A673 (cell line): ENCODE measurements around the gene FBN1.

Experiments used
- EZH2 ChIP-seq: fragments of 200-600 bp; sonication (generic); IDR thresholded peaks from 2 replicates; pipeline ENCODE4 v1.6.1; 2017; ENCODE audit warnings: borderline replicate concordance, low read depth, mild to moderate bottlenecking, mixed read lengths, antibody characterized with exemption, low read length; ENCODE audit not compliant: poor library complexity, severe bottlenecking
- TF ChIP-seq, protein P1 (sequence below): fragments of 300-800, 200-600 bp; sonication (generic); conservative IDR thresholded peaks from 2 replicates; pipeline ENCODE4 v1.5.1; 2017; ENCODE audit warnings: low read depth, mild to moderate bottlenecking, antibody characterized with exemption, low read length, moderate library complexity, mixed read lengths

DNA sequence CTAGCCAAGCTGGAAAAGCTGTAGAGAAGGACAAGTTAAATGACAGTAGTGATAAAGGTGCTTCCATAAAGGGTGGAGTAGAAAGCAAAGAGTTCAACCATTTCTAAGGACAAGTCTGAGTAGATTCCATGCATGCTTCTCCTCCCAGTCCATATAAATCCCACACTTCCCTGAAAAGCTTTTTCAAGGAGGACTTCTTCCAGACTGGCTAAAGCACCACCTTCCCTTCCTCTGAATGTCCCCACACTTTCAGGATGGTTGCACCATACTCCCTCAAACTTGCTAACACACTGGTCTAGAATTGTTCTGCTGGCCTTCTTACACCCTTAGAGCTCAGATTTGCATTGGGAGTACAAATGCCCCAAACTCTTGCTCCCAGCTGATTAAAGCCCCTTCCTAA lies 40.9 kb downstream of the FBN1 start:
- TF ChIP-seq EZH2 = no peak
- TF ChIP-seq, protein P1, sequence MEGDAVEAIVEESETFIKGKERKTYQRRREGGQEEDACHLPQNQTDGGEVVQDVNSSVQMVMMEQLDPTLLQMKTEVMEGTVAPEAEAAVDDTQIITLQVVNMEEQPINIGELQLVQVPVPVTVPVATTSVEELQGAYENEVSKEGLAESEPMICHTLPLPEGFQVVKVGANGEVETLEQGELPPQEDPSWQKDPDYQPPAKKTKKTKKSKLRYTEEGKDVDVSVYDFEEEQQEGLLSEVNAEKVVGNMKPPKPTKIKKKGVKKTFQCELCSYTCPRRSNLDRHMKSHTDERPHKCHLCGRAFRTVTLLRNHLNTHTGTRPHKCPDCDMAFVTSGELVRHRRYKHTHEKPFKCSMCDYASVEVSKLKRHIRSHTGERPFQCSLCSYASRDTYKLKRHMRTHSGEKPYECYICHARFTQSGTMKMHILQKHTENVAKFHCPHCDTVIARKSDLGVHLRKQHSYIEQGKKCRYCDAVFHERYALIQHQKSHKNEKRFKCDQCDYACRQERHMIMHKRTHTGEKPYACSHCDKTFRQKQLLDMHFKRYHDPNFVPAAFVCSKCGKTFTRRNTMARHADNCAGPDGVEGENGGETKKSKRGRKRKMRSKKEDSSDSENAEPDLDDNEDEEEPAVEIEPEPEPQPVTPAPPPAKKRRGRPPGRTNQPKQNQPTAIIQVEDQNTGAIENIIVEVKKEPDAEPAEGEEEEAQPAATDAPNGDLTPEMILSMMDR = no peak
